Coronary artery (tissue), 2 donors: Measurements from ENCODE around the gene LRRC70.

Experiments used
- DNase-seq: peaks from one replicate; pipeline ENCODE4 v3.0.0-alpha.2; 2017; ENCODE audit warnings: low spot score
- H3K27ac ChIP-seq, 2 donors: fragments of 200-600 bp; sonication (generic); one replicate each; pipeline ENCODE4 v1.5.1; 2016 to 2019
- H3K4me3 ChIP-seq: fragments of 200-600 bp; sonication (generic); 2 replicates; pipeline ENCODE4 v1.5.1; 2016; ENCODE audit warnings: mild to moderate bottlenecking, moderate library complexity
- CTCF ChIP-seq: fragments of 200-600 bp; sonication (generic); IDR thresholded peaks from one replicate; pipeline ENCODE4 v1.5.1; 2019; ENCODE audit warnings: antibody characterized with exemption

The LRRC70 gene

GRCh38 chr5:62574599-62574998 lies 4.0 kb upstream of the LRRC70 start:
- DNase-seq, result no peak
- no peak for TF ChIP-seq CTCF
- no peak overlapping the region for H3K27ac ChIP-seq
- H3K4me3 ChIP-seq, result no peak overlapping the region

- no peak overlapping the region for H3K4me3 ChIP-seq
- no peak for DNase-seq
- TF ChIP-seq CTCF, result no peak
- no peak overlapping the region for H3K27ac ChIP-seq
Measured at GRCh38 chr5:62575066-62575465, 3.6 kb upstream of the LRRC70 start.

- Histone ChIP-seq H3K27ac (no peak overlapping the region), H3K4me3 (no peak overlapping the region)
- TF ChIP-seq CTCF, result no peak
- DNase-seq, result no peak
Measured at GRCh38 chr5:62575489-62575888, 3.1 kb upstream of the LRRC70 start.

GRCh38 chr5:62576570-62577170 lies 1.9 kb upstream of the LRRC70 start:
- no peak for TF ChIP-seq CTCF
- Histone ChIP-seq H3K4me3 (no peak overlapping the region), H3K27ac (no peak overlapping the region)
- DNase-seq, result no peak

GRCh38 chr5:62577488-62577887 lies 1.1 kb upstream of the LRRC70 start:
- H3K27ac ChIP-seq, result no peak overlapping the region

GRCh38 chr5:62579761-62580160 lies 1.1 kb downstream of the LRRC70 start:
- H3K27ac ChIP-seq, result no peak overlapping the region
- H3K4me3 ChIP-seq, result peak overlapping the region; percentile 1
- no peak for TF ChIP-seq CTCF
- no peak for DNase-seq

More at GRCh38 chr5:62577488-62577887, 1.1 kb upstream of the LRRC70 start:
- no peak for DNase-seq
- TF ChIP-seq CTCF, result no peak
- H3K4me3 ChIP-seq, result no peak overlapping the region

- no peak for DNase-seq
- Histone ChIP-seq H3K27ac (no peak overlapping the region), H3K4me3 (no peak overlapping the region)
- no peak for TF ChIP-seq CTCF
Measured at GRCh38 chr5:62581836-62582597, 3.4 kb downstream of the LRRC70 start.
